PC-3 (cell line): Measurements from ENCODE around the gene ZNF337.

Source experiments
- EZH2 ChIP-seq: fragments of 300-600 bp; sonication (generic); IDR thresholded peaks from one replicate; pipeline ENCODE4 v1.6.1; 2017; ENCODE audit warnings: antibody characterized with exemption, mild to moderate bottlenecking, low read length; ENCODE audit not compliant: unreplicated experiment
- EZH2phosphoT487 ChIP-seq: fragments of 300-600 bp; sonication (generic); IDR thresholded peaks from 2 replicates; pipeline ENCODE4 v1.6.1; 2018; ENCODE audit warnings: mild to moderate bottlenecking, antibody characterized with exemption, low read length, borderline replicate concordance
- TF ChIP-seq, protein P1 (sequence below): fragments of 300-600 bp; sonication (generic); conservative IDR thresholded peaks from 2 replicates; pipeline ENCODE4 v1.5.1; 2017; ENCODE audit warnings: antibody characterized with exemption, low read depth, mild to moderate bottlenecking, low read length

DNA sequence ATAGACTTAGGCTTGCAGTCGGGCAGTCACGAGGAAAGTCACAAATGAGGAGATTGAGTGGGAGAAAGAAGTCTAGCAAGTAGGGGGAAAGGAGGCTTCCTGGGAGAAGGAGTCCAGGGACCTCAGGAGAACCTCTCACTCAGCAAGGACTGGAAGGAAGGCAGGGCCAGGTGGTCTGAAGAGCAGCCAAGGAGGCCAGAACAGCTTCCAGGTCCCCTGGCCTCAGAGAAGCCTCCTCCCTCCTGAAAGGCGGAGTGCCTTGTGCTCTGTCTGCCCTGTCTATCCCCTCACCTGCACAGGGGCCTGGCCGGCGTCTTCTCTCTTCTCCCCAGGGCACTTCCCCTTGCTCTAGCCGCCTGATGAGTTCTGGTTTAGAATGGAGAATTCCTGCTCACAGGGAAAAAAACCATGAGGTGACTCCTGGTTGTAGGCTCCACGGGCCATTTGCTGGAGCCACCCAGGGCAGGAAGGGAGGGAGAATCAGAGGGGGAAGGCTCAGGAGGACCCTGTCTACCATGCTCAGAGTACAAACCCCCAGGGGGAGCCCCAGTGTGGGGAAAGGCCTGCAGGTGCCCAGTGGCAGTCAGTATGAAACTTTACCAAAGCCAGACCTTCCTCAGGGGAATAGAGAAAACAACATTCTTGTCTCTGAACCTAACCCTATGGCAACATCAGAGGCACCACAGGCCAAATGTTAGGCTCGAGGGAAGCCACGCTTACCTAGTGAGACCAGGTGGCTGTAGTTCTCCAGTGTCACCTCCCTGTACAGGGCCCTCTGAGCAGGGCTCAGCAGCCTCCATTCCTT, 11.2 kb downstream of the ZNF337 start:
- TF ChIP-seq, protein P1, sequence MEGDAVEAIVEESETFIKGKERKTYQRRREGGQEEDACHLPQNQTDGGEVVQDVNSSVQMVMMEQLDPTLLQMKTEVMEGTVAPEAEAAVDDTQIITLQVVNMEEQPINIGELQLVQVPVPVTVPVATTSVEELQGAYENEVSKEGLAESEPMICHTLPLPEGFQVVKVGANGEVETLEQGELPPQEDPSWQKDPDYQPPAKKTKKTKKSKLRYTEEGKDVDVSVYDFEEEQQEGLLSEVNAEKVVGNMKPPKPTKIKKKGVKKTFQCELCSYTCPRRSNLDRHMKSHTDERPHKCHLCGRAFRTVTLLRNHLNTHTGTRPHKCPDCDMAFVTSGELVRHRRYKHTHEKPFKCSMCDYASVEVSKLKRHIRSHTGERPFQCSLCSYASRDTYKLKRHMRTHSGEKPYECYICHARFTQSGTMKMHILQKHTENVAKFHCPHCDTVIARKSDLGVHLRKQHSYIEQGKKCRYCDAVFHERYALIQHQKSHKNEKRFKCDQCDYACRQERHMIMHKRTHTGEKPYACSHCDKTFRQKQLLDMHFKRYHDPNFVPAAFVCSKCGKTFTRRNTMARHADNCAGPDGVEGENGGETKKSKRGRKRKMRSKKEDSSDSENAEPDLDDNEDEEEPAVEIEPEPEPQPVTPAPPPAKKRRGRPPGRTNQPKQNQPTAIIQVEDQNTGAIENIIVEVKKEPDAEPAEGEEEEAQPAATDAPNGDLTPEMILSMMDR = peak; percentile 22; the same call in 1 of the 2 replicates
- TF ChIP-seq EZH2 (no peak), EZH2phosphoT487 (no peak)
